IMR-90 (cell line): ENCODE data around the gene PHB1. TPM values are rescaled to one million over a fixed set of nuclear protein-coding genes. Genes with fewer than 3 reads are reported as not detected.

Experiments used
- ATAC-seq: fragments of 200-7000 bp; cut with Tn5 transposase; 2 replicates; pipeline ENCODE4 v1.9.1; 2020; ENCODE audit warnings: low read depth, mild to moderate bottlenecking, moderate library complexity
- BruUV-seq: library from RNA; stranded (reverse); fragments of 400-500 nt; replicated peaks from 2 replicates; lab custom pipeline; 2021; lab: Mats Ljungman, UMichigan
- CTCF ChIA-PET: fragments of 300-600 bp; formaldehyde crosslinking; extraction: SDS; loops from one replicate; lab custom pipeline; 2021; ENCODE audit warnings: antibody characterized with exemption; lab: Yijun Ruan, JAX
- POLR2A ChIA-PET: fragments of 300-600 bp; sonication (Branson Sonifier 250); formaldehyde crosslinking; loops from one replicate; lab custom pipeline; 2022; ENCODE audit warnings: antibody characterized with exemption; ENCODE audit not compliant: unreplicated experiment; lab: Charles Lee
- DNase-seq: peaks from one replicate; pipeline ENCODE4 v3.0.0; 2013
- H2AFZ ChIP-seq: replicated peaks from 2 replicates; pipeline ENCODE3; 2013; ENCODE audit warnings: low read length, mild to moderate bottlenecking; ENCODE audit not compliant: poor library complexity
- H2AK5ac ChIP-seq: 2 replicates; pipeline ENCODE4 v1.6.1; 2013; ENCODE audit warnings: low read depth, low read length, inconsistent platforms
- H2AK9ac ChIP-seq: replicated peaks from 2 replicates; pipeline ENCODE3; 2013; ENCODE audit warnings: mild to moderate bottlenecking, low read depth, low read length, moderate library complexity; ENCODE audit not compliant: poor library complexity
- H2BK120ac ChIP-seq: 2 replicates; pipeline ENCODE4 v1.6.1; 2013; ENCODE audit warnings: low read depth, low read length, inconsistent platforms
- H2BK15ac ChIP-seq: 3 replicates; pipeline ENCODE4 v1.6.1; 2013; ENCODE audit warnings: low read depth, low read length, inconsistent platforms
- H2BK20ac ChIP-seq: 2 replicates; pipeline ENCODE4 v1.6.1; 2013; ENCODE audit warnings: low read depth, mild to moderate bottlenecking, inconsistent platforms, low read length, moderate library complexity
- H2BK5ac ChIP-seq: 2 replicates; pipeline ENCODE4 v1.6.1; 2013; ENCODE audit warnings: mild to moderate bottlenecking, low read depth, low read length, inconsistent platforms; ENCODE audit not compliant: poor library complexity, severe bottlenecking
- H3K14ac ChIP-seq: replicated peaks from 2 replicates; pipeline ENCODE4 v1.6.1; 2013; ENCODE audit warnings: low read depth, low read length, inconsistent platforms
- H3K18ac ChIP-seq: 2 replicates; pipeline ENCODE4 v1.6.1; 2013; ENCODE audit warnings: low read depth, low read length, control low read depth
- H3K23ac ChIP-seq: 2 replicates; pipeline ENCODE4 v1.6.1; 2013; ENCODE audit warnings: low read depth, low read length, inconsistent platforms
- H3K27ac ChIP-seq: 2 replicates; pipeline ENCODE4 v1.5.1; 2013; ENCODE audit warnings: mild to moderate bottlenecking, control low read depth, low read length; ENCODE audit not compliant: insufficient read depth
- H3K27me3 ChIP-seq: 2 replicates; pipeline ENCODE4 v1.6.1; 2013; ENCODE audit warnings: low read length; ENCODE audit not compliant: control insufficient read depth, insufficient read depth
- H3K36me3 ChIP-seq: 2 replicates; pipeline ENCODE4 v1.6.1; 2013; ENCODE audit warnings: low read length, mixed read lengths; ENCODE audit not compliant: control insufficient read depth, insufficient read depth
- H3K4ac ChIP-seq: 2 replicates; pipeline ENCODE4 v1.6.1; 2013; ENCODE audit warnings: low read depth, low read length, inconsistent platforms
- H3K4me1 ChIP-seq: 2 replicates; pipeline ENCODE4 v1.6.1; 2013; ENCODE audit warnings: low read length, mixed read lengths; ENCODE audit not compliant: control insufficient read depth, insufficient read depth
- H3K4me2 ChIP-seq: 2 replicates; pipeline ENCODE4 v1.6.1; 2013; ENCODE audit warnings: low read depth, mild to moderate bottlenecking, control low read depth, low read length, moderate library complexity
- H3K4me3 ChIP-seq: 2 replicates; pipeline ENCODE4 v1.5.1; 2013; ENCODE audit warnings: low read depth, mild to moderate bottlenecking, control low read depth, low read length, moderate library complexity; ENCODE audit not compliant: insufficient read depth
- H3K56ac ChIP-seq: 2 replicates; pipeline ENCODE4 v1.6.1; 2013; ENCODE audit warnings: low read length, inconsistent platforms; ENCODE audit not compliant: insufficient read depth; ENCODE audit errors: extremely low read depth
- H3K79me1 ChIP-seq, 2 experiments: 2 replicates each; pipeline ENCODE4 v1.6.1; 2013; ENCODE audit warnings: low read length in 2 of 2, inconsistent platforms in 1 of 2, low read depth in 1 of 2
- H3K9ac ChIP-seq: 2 replicates; pipeline ENCODE4 v1.6.1; 2013; ENCODE audit warnings: low read depth, low read length, control low read depth
- H3K9me1 ChIP-seq: 2 replicates; pipeline ENCODE4 v1.6.1; 2013; ENCODE audit warnings: low read length, inconsistent platforms; ENCODE audit not compliant: insufficient read depth
- H3K9me3 ChIP-seq: 2 replicates; pipeline ENCODE4 v1.6.1; 2013; ENCODE audit warnings: low read length; ENCODE audit not compliant: control insufficient read depth, insufficient read depth
- H4K20me1 ChIP-seq: 2 replicates; pipeline ENCODE4 v1.6.1; 2013; ENCODE audit warnings: low read length, inconsistent platforms; ENCODE audit not compliant: insufficient read depth
- H4K5ac ChIP-seq: 2 replicates; pipeline ENCODE4 v1.6.1; 2013; ENCODE audit warnings: mild to moderate bottlenecking, low read depth, low read length, control low read depth
- H4K8ac ChIP-seq, 2 experiments: 2 replicates each; pipeline ENCODE4 v1.6.1; 2013; ENCODE audit warnings: low read depth in 2 of 2, low read length in 2 of 2, control low read depth in 1 of 2, inconsistent platforms in 1 of 2
- H4K91ac ChIP-seq: 2 replicates; pipeline ENCODE4 v1.6.1; 2013; ENCODE audit warnings: low read depth, low read length, inconsistent platforms; ENCODE audit not compliant: insufficient read depth
- MAZ ChIP-seq: IDR thresholded peaks from 2 replicates; pipeline ENCODE4 v1.6.1; 2012; ENCODE audit warnings: low read depth, mild to moderate bottlenecking, low read length, improper control_type of control experiment, moderate library complexity, borderline replicate concordance
- POLR2A ChIP-seq: IDR thresholded peaks from 2 replicates; pipeline ENCODE4 v1.6.1; 2012; ENCODE audit warnings: mild to moderate bottlenecking, low read depth, low read length
- RAD21 ChIP-seq: IDR thresholded peaks from 2 replicates; pipeline ENCODE4 v1.6.1; 2012; ENCODE audit warnings: low read length, improper control_type of control experiment
- RFX5 ChIP-seq: IDR thresholded peaks from 2 replicates; pipeline ENCODE4 v1.8.0; 2012; ENCODE audit warnings: low read depth, mild to moderate bottlenecking, low read length, moderate library complexity
- SMC3 ChIP-seq: fragments of 150-350 bp; IDR thresholded peaks from 2 replicates; pipeline ENCODE4 v1.6.1; 2016; ENCODE audit warnings: low read depth, mild to moderate bottlenecking, antibody characterized with exemption, low read length, moderate library complexity
- WGBS, 2 experiments: methylation state at CpG; one replicate each; pipeline versions ENCODE4 v1.1.5 to v1.1.7; 2013; ENCODE audit warnings: missing lambda C conversion rate in 2 of 2; ENCODE audit not compliant: insufficient read length in 1 of 2; ENCODE audit errors: extremely low coverage in 2 of 2; 5-methylcytosine and 5-hydroxymethylcytosine counted together
- dilution Hi-C: fragments of 300-500 bp; cut with HindIII; formaldehyde crosslinking; loops from one replicate; pipeline ENCODE4 v1.14.3; 2018; ENCODE audit warnings: low sequenced_read_pairs; ENCODE audit not compliant: unreplicated experiment
- in situ Hi-C: fragments of 300-500 bp; cut with MboI; formaldehyde crosslinking; loops from 3 replicates; pipeline ENCODE4 v1.14.3; 2019; ENCODE audit warnings: low sequenced_read_pairs, inconsistent platforms, mixed read lengths
- intact Hi-C: fragments of 100-400 bp; cut with micrococcal nuclease; formaldehyde crosslinking; loops from 2 replicates; pipeline ENCODE4 v1.10.0; 2022
- polyA plus RNA-seq, 3 experiments: library from polyadenylated mRNA; depleted of rRNA; stranded (reverse); fragments of >200 nt; gene quantifications; 2 replicates each; pipeline ENCODE4 v1.2.3, GENCODE V29; 2012; ENCODE audit warnings: low replicate concordance in 1 of 3
- total RNA-seq: library from RNA; depleted of rRNA; stranded (reverse); fragments of >200 nt; gene quantifications from 2 replicates; pipeline ENCODE4 v1.2.3, GENCODE V29; 2012

PHB1 gene
- total and polyA plus RNA-seq, 2 of the 4 experiments (the other 2 are of a cell fraction), result 283 to 294 TPM

DNA sequence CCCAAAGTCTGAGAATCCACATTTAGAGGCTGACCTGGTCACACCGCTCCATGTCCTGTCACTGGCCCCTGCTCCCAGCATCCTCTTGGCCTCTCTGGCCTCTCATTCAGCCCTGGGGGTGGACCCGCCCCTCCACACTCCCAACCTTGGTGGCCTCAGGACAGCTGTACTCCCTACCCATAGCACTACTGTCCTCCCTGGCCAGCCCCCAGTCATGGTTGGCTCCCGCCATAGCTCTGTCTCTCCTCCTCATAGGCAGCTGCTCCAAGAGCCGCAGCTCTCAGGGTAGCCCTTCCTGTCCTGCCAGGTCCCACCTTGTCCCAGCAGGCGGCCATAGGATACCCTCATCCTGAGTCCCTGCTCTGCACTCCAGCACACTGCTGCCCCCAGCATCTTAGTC is 38.0 kb upstream of the PHB1 start:
- 94% methylated on average over 2 of the region's 5 CpGs; no CpG with 5 or more reads in 1 of the 2 experiments for WGBS, 2 experiments
- Histone ChIP-seq H4K8ac (no peak overlapping the region), H3K23ac (no peak overlapping the region), H2AK9ac (no peak overlapping the region), H3K9ac (no peak overlapping the region), H3K36me3 (no peaks in the 10 kb centered on the region), H3K18ac (no peak overlapping the region), H4K91ac (no peak overlapping the region), H2BK20ac (no peak overlapping the region), H4K5ac (no peak overlapping the region), H2BK120ac (no peak overlapping the region), H2AFZ (no peak overlapping the region), H3K9me3 (no peaks in the 10 kb centered on the region), H3K4ac (no peak overlapping the region), H3K79me1 (no peaks in the 10 kb centered on the region), H3K4me1 (peaks cover 6% of the 10 kb centered on the region), H2BK5ac (no peak overlapping the region), H2BK15ac (no peak overlapping the region), H3K4me3 (no peak overlapping the region), H3K27me3 (peaks cover 17% of the 10 kb centered on the region), H3K56ac (no peak overlapping the region), H3K14ac (no peak overlapping the region), H3K9me1 (peaks cover 3% of the 10 kb centered on the region; the same call in 1 of the 2 replicates), H2AK5ac (no peak overlapping the region), H4K20me1 (no peaks in the 10 kb centered on the region), H3K27ac (no peak overlapping the region), H3K4me2 (no peak overlapping the region)
- in situ Hi-C loops, result no loop called here
- no TSS peak for BruUV-seq
- dilution Hi-C loops, result no loop called here
- intact Hi-C loops, result no loop called here
- no peak for ATAC-seq
- DNase-seq, result no peak
- ChIA-PET CTCF (no interaction called here), POLR2A (no interaction called here)
- no peak for TF ChIP-seq SMC3
- no peak for TF ChIP-seq RFX5
- TF ChIP-seq MAZ, result no peak
- TF ChIP-seq RAD21, result no peak
- TF ChIP-seq POLR2A, result no peak
